ENCODE data around the gene BUB1B. TPM values are rescaled to one million over a fixed set of nuclear protein-coding genes. Genes with fewer than 3 reads are reported as not detected.

BUB1B gene
- total and polyA plus RNA-seq, 9 of the 15 experiments (the other 6 are each of a cell fraction or from before 2014, with no cell fraction given): 28.7 to 113 (median 82.2) TPM

- H3K79me2 ChIP-seq (ENCODE audit: control insufficient read depth, insufficient read depth, low read length): no peaks in the 10 kb centered on the region
- WGBS (ENCODE audit: insufficient coverage, low coverage, missing lambda C conversion rate): 28% methylated on average over 8 of the region's 9 CpGs
- intact Hi-C loops (cut with micrococcal nuclease) (no loop called here), in situ Hi-C loops (cut with MboI) (no loop called here)
- H3K9me3 ChIP-seq (replicated peaks; ENCODE audit: control insufficient read depth, insufficient read depth, low read depth, low read length): no peaks in the 10 kb centered on the region
- peak overlapping the region in 1 of 2 experiments; percentile 19; a peak in 2 of 4 replicates for H3K9ac ChIP-seq (ENCODE audit: insufficient read depth in 1 of 2, low read depth in 2 of 2, low read length in 2 of 2)
- no peak for ATAC-seq
- CTCF ChIA-PET (ENCODE audit: low intra/inter-chr PET ratio): interaction anchor here (1.0 kb wide), 1 partner anchor 22 kb away, joined by 4 read pairs; no protein-coding TSS in a partner anchor
- no peaks in the 10 kb centered on the region for H3K9me1 ChIP-seq (ENCODE audit: control insufficient read depth, insufficient read depth, low read length)
- POLR2A ChIA-PET: interaction anchor here (0.5 to 1.4 kb wide), 6 partner anchors 9 to 42 kb away, joined by 3 to 5 read pairs (median 4); partner anchors contain the start of gene PAK6
- H3K4me2 ChIP-seq (ENCODE audit: insufficient read depth, low read length): no peak overlapping the region
- H3K4me3 ChIP-seq: no peak overlapping the region
- DNase-seq (ENCODE audit: extremely low read depth in 1 of 4, low spot score in 3 of 4): peak in 3 of 4 experiments; percentile 34 to 42 (median 42)
- H3K4me1 ChIP-seq (replicated peaks in 1 of 2; ENCODE audit: control insufficient read depth in 2 of 2, insufficient read depth in 2 of 2, low read length in 2 of 2): peaks cover 6 to 24% of the 10 kb centered on the region in 2 experiments; a peak in 3 of 5 replicates
- no peak overlapping the region for H2AFZ ChIP-seq (ENCODE audit: low read depth, low read length)
- no peak overlapping the region for H3K27ac ChIP-seq (ENCODE audit: extremely low read depth, low read depth, low read length)
- H4K20me1 ChIP-seq (replicated peaks; ENCODE audit: control insufficient read depth, insufficient read depth, low read length): 0 out of 2 replicates have a peak, but pooled peaks cover 2% of the 10 kb centered on the region
- peaks cover 0 to 8% of the 10 kb centered on the region in 2 experiments; a peak in 2 of 5 replicates for H3K27me3 ChIP-seq (ENCODE audit: control insufficient read depth in 2 of 2, insufficient read depth in 2 of 2, low read length in 2 of 2)
- BruUV-seq (replicated peaks): no TSS peak
- no peaks in the 10 kb centered on the region for H3K36me3 ChIP-seq (ENCODE audit: control insufficient read depth, insufficient read depth, low read length)
- FAIRE-seq: no peak
- no peak for TF ChIP-seq SAP30 (IDR thresholded peaks at IDR 0.05; ENCODE audit: borderline replicate concordance, insufficient read depth, low read depth, low read length, poor library complexity, severe bottlenecking)
- no peak for TF ChIP-seq ZNF407 (IDR thresholded peaks at IDR 0.05; ENCODE audit: low read depth)
- TF ChIP-seq ARID1B (IDR thresholded peaks at IDR 0.05): peak; percentile 39; the same call in 1 of the 2 replicates
- TF ChIP-seq CEBPB (tag; IDR thresholded peaks at IDR 0.05): no peak
- no peak for TF ChIP-seq ZBED1 (IDR thresholded peaks at IDR 0.05)
- TF ChIP-seq NR2C1 (IDR thresholded peaks at IDR 0.05): no peak
- peak; percentile 20; the same call in 1 of the 2 replicates for TF ChIP-seq NR2C1 (tag; IDR thresholded peaks at IDR 0.05)
- TF ChIP-seq NFXL1 (CRISPR knock-in tag; IDR thresholded peaks at IDR 0.05): no peak
- TF ChIP-seq ATF3 (IDR thresholded peaks at IDR 0.05): peak; percentile 34; the same call in 1 of the 2 replicates
- TF ChIP-seq ATF3 (CRISPR knock-in tag; conservative IDR thresholded peaks at IDR 0.05): no peak
- TF ChIP-seq NCOR1 (IDR thresholded peaks at IDR 0.05): no peak
- no peak for TF ChIP-seq NR2F6 (CRISPR knock-in tag; IDR thresholded peaks at IDR 0.05)
Measured at GRCh38 chr15:40257656-40258450, 97.0 kb downstream of the BUB1B start.

Data from K562 (cell line).